Prostate gland (tissue), 2 donors: ENCODE measurements around the gene NEK6. TPM values are rescaled to one million over a fixed set of nuclear protein-coding genes. Genes with fewer than 3 reads are reported as not detected.

ENCODE experiments used
- DNase-seq: peaks from one replicate; pipeline ENCODE4 v3.0.0-alpha.2; 2019; ENCODE audit warnings: low spot score
- H3K27ac ChIP-seq, 2 donors: fragments of 200-600 bp; sonication (generic); 2 replicates each; pipeline ENCODE4 v1.5.1; 2017 to 2019
- H3K27me3 ChIP-seq: fragments of 200-600 bp; sonication (generic); replicated peaks from 2 replicates; pipeline ENCODE4 v1.5.1; 2019; ENCODE audit not compliant: insufficient read depth
- H3K36me3 ChIP-seq, 2 donors: fragments of 200-600 bp; sonication (generic); 1 replicate in 1 of 2; 2 replicates in 1 of 2; pipeline versions ENCODE4 v1.5.1 to v1.8.1; 2017 to 2019
- H3K4me1 ChIP-seq: fragments of 200-600 bp; sonication (generic); replicated peaks from 2 replicates; pipeline ENCODE4 v1.5.1; 2019
- H3K4me3 ChIP-seq, 2 donors: fragments of 200-600 bp; sonication (generic); 2 replicates each; pipeline ENCODE4 v1.5.1; 2017 to 2019
- H3K9me3 ChIP-seq: fragments of 200-600 bp; sonication (generic); 2 replicates; pipeline ENCODE4 v1.5.1; 2017
- POLR2A ChIP-seq: fragments of 450-650 bp; IDR thresholded peaks from one replicate; pipeline ENCODE4 v1.6.1; 2016; ENCODE audit warnings: antibody characterized with exemption, mild to moderate bottlenecking
- POLR2AphosphoS5 ChIP-seq: sonication (generic); formaldehyde crosslinking; IDR thresholded peaks from one replicate; pipeline ENCODE4 v1.6.1; 2017; ENCODE audit warnings: antibody characterized with exemption
- WGBS: methylation state at CpG from one replicate; pipeline ENCODE4 v1.1.5; 2018; 5-methylcytosine and 5-hydroxymethylcytosine counted together
- intact Hi-C: fragments of 100-400 bp; cut with DNase I; formaldehyde crosslinking; loops from one replicate; pipeline ENCODE4 v1.14.2; 2022
- total RNA-seq, 2 donors: library from RNA; depleted of rRNA; stranded (reverse); fragments of >200 nt; gene quantifications; one replicate each; pipeline ENCODE4 v1.1.0, GENCODE V29; 2016
- TF ChIP-seq, protein P1 (sequence below), 4 experiments: fragments of 200-600 bp in 2 of 4; fragments of 450-650 bp in 2 of 4; sonication (generic) in 2 of 4; IDR thresholded peaks; 1 replicate in 3 of 4; 2 replicates in 1 of 4; pipeline ENCODE4 v1.5.1; 2016 to 2019; ENCODE audit warnings: antibody characterized with exemption in 4 of 4, mild to moderate bottlenecking in 2 of 4, moderate library complexity in 2 of 4

NEK6 gene
- total RNA-seq, 2 donors from 2014 or later, result 32.3 to 44.2 TPM

DNA sequence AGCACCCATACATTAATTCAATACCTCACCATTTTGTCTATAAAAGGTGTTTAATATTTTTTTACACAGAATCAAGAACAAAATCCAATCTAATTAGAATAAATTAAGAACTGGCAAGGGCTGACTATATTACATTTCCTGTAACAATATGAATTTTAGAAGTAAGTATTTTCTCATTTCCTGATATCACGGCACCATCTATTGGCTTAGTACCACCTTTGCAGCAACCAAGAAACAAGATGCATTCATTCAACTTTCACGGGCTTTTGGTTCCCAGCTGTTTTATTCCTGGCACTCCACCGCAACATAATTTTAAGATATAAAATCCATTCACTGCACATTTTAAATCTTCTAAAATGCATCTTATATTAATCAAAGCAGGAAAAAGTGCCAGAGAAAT is 136.8 kb downstream of the NEK6 start:
- intact Hi-C loops, result loop anchor here (10.0 kb wide), 1 partner anchor 270 kb away; no protein-coding TSS in a partner anchor
- Histone ChIP-seq H3K36me3 (no peaks in the 10 kb centered on the region), H3K27me3 (no peaks in the 10 kb centered on the region), H3K4me1 (peaks cover 4% of the 10 kb centered on the region), H3K27ac (no peak overlapping the region), H3K4me3 (no peak overlapping the region), H3K9me3 (no peaks in the 10 kb centered on the region)
- TF ChIP-seq, protein P1, sequence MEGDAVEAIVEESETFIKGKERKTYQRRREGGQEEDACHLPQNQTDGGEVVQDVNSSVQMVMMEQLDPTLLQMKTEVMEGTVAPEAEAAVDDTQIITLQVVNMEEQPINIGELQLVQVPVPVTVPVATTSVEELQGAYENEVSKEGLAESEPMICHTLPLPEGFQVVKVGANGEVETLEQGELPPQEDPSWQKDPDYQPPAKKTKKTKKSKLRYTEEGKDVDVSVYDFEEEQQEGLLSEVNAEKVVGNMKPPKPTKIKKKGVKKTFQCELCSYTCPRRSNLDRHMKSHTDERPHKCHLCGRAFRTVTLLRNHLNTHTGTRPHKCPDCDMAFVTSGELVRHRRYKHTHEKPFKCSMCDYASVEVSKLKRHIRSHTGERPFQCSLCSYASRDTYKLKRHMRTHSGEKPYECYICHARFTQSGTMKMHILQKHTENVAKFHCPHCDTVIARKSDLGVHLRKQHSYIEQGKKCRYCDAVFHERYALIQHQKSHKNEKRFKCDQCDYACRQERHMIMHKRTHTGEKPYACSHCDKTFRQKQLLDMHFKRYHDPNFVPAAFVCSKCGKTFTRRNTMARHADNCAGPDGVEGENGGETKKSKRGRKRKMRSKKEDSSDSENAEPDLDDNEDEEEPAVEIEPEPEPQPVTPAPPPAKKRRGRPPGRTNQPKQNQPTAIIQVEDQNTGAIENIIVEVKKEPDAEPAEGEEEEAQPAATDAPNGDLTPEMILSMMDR (IDR thresholded peaks at IDR 0.05), result no peak
- no peak for TF ChIP-seq POLR2AphosphoS5
- no peak for TF ChIP-seq POLR2A
- no peak for DNase-seq
- 71% methylated on average over 3 of the region's 3 CpGs for WGBS

DNA sequence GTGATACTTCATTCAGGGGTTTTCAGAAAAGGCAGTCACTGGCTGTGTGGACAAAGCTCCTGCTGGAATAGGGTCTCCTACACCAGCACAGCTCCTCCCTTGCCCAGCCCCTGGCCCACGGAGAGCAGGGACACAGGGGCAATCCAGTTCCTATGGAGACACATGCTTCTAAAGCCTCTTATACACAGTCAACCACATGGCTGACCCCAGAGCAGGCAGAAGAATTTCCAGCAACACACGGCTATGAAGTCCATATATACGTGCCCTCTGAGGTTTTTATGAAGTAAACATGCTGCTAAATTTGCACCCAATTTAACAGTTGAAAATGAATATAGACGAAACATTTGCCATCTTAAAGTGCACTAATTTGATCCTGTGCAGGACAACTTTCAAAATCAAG is 138.1 kb downstream of the NEK6 start:
- H3K9me3 ChIP-seq, result no peaks in the 10 kb centered on the region
- TF ChIP-seq POLR2A (no peak), POLR2AphosphoS5 (no peak)
- TF ChIP-seq, protein P1 (IDR thresholded peaks at IDR 0.05), result no peak
- intact Hi-C loops, result loop anchor here (10.0 kb wide), 1 partner anchor 271 kb away; no protein-coding TSS in a partner anchor
- peaks cover 9% of the 10 kb centered on the region for H3K4me1 ChIP-seq
- 87% methylated on average over 4 of the region's 4 CpGs for WGBS
- H3K36me3 ChIP-seq, result no peaks in the 10 kb centered on the region
- no peaks in the 10 kb centered on the region for H3K27me3 ChIP-seq
- no peak overlapping the region for H3K27ac ChIP-seq
- H3K4me3 ChIP-seq, result no peak overlapping the region
- no peak for DNase-seq

DNA sequence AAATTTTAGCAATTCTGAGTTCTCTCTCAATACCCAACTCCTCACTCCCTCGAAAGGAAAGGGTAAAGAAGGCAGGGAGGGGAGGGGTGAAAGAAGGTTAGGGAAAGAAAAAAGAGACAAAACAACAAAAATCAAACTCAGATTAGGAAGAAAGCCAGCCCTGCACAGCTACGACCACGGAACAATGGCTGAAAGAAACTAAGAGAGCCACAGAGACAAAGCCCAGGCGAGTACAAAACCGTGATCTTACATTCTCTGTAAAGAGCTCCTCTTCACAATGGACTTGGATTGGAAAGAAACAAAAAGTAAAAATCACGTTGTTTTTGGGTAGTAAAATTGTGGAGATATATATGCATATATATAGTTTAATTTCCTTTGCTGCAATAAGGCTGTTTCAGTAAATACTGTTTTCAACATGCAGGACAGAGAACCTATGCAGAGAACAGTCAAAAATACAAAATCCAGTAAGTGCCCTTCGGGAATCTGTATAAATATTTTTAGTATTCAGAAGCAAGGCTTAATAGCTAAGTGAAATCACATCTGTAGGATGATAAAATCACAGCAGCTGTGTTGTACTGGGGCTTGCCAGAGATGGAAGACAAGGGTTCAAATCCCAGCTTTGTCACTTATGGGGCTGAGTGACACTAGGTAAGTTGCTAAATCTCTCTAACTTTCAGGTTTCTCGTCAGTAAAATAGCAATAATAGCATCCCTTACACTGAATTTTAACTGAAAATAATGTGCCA is 140.6 kb downstream of the NEK6 start:
- no peak for TF ChIP-seq POLR2A
- TF ChIP-seq, protein P1 (IDR thresholded peaks at IDR 0.05), result no peak
- no peak for TF ChIP-seq POLR2AphosphoS5
- 69% methylated on average over 8 of the region's 8 CpGs for WGBS
- DNase-seq, result no peak
- Histone ChIP-seq H3K27me3 (no peaks in the 10 kb centered on the region), H3K4me3 (no peak overlapping the region), H3K4me1 (peaks cover 9% of the 10 kb centered on the region), H3K9me3 (no peaks in the 10 kb centered on the region), H3K27ac (no peak overlapping the region), H3K36me3 (no peaks in the 10 kb centered on the region)
- intact Hi-C loops, result loop anchor here (10.0 kb wide), 1 partner anchor 274 kb away; no protein-coding TSS in a partner anchor

DNA sequence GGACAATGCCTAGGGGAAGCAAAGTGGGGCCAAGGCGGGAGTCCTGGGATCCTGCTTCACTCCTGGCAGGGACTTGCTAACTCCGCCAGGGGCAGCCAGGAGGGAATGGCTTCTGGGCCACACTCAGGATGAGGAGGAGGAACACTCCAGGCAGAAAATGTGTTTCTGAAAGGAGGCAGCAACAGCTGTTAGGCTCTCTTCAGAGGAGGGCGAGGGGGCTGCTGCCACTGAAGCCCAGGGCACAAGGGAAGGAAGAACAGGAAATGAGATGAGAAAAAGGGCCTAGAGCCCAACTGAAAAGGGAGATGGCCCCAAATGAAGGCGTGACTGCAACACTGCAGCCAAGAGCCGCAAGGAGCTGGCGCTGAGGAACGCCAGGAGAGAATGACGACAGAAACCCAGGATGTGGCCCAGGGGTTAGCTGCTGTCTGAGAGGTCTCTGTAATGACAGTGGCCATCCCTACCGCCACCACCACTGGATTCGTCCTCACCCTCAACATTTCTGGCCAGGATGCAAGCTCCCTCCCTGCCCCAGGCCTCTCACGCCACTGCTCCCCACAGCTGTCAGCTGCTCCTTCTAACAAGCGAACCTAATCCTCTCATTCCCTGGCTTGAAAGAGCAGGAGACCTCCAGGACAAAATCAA is 141.7 kb downstream of the NEK6 start:
- intact Hi-C loops, result loop anchor here (10.0 kb wide), 1 partner anchor 275 kb away; no protein-coding TSS in a partner anchor
- H3K4me3 ChIP-seq, result no peak overlapping the region
- no peaks in the 10 kb centered on the region for H3K9me3 ChIP-seq
- H3K27me3 ChIP-seq, result no peaks in the 10 kb centered on the region
- no peak for TF ChIP-seq POLR2AphosphoS5
- no peak for TF ChIP-seq POLR2A
- TF ChIP-seq, protein P1 (IDR thresholded peaks at IDR 0.05), result no peak
- H3K36me3 ChIP-seq, result no peaks in the 10 kb centered on the region
- H3K4me1 ChIP-seq, result peaks cover 9% of the 10 kb centered on the region
- peak overlapping the region; percentile 34 to 42 for H3K27ac ChIP-seq
- no peak for DNase-seq
- 32% methylated on average over 12 of the region's 12 CpGs for WGBS
